ENCODE results near the gene ANKRD34A.

GRCh38 chr1:145978854-145979745 is 14.7 kb upstream of the ANKRD34A start:
- TF ChIP-seq CTCF (IDR thresholded peaks at IDR 0.05; ENCODE audit: poor library complexity), result peak; percentile 26
- TF ChIP-seq EZH2phosphoT487 (IDR thresholded peaks at IDR 0.05; ENCODE audit: low read depth, severe bottlenecking, unreplicated experiment), result no peak
- no peak for TF ChIP-seq EZH2 (IDR thresholded peaks at IDR 0.05; ENCODE audit: borderline replicate concordance)
